Measurements from ENCODE around the gene GALNS. TPM values are rescaled to one million over a fixed set of nuclear protein-coding genes. Genes with fewer than 3 reads are reported as not detected.

The GALNS gene
- total and polyA plus RNA-seq, 2 of the 4 experiments (the other 2 are of a cell fraction), result 7.2 to 32.5 TPM

GRCh38 chr16:88781140-88782077, 75.3 kb downstream of the GALNS start:
- Histone ChIP-seq H3K9ac (ENCODE audit: low read depth, low read length) (no peak overlapping the region; the same call in 1 of the 2 replicates), H4K5ac (ENCODE audit: low read depth, low read length) (no peak overlapping the region; the same call in 1 of the 2 replicates), H2BK120ac (ENCODE audit: low read depth, low read length) (peak overlapping the region; percentile 10; the same call in 1 of the 2 replicates), H3K4me2 (ENCODE audit: low read depth, low read length) (peak overlapping the region; percentile 30; the same call in 1 of the 2 replicates), H3K18ac (ENCODE audit: low read depth, low read length) (no peak overlapping the region), H4K20me1 (ENCODE audit: insufficient read depth, low read length) (peaks cover 81% of the 10 kb centered on the region), H2AK9ac (replicated peaks; ENCODE audit: low read depth, low read length, poor library complexity) (peak overlapping the region; percentile 48), H3K36me3 (ENCODE audit: control insufficient read depth, insufficient read depth, low read length) (peaks cover 3% of the 10 kb centered on the region; the same call in 1 of the 2 replicates), H4K8ac (ENCODE audit: low read depth in 2 of 2, low read length in 2 of 2) (no peak overlapping the region; a peak in 1 of 4 replicates), H2BK15ac (ENCODE audit: low read depth, low read length) (peak overlapping the region; percentile 41; the same call in 1 of the 3 replicates), H2BK20ac (ENCODE audit: low read depth, low read length) (peak overlapping the region; percentile 73), H3K14ac (replicated peaks; ENCODE audit: low read depth, low read length) (peak overlapping the region; percentile 37; the same call in 1 of the 2 replicates), H3K9me3 (ENCODE audit: control insufficient read depth, insufficient read depth, low read length) (no peaks in the 10 kb centered on the region), H2AFZ (replicated peaks; ENCODE audit: low read length, poor library complexity) (peak overlapping the region; percentile 48), H3K56ac (ENCODE audit: extremely low read depth, insufficient read depth, low read length) (no peak overlapping the region), H2BK5ac (ENCODE audit: low read depth, low read length, poor library complexity, severe bottlenecking) (peak overlapping the region; percentile 35), H3K4me3 (ENCODE audit: insufficient read depth, low read depth, low read length) (no peak overlapping the region), H3K4ac (ENCODE audit: low read depth, low read length) (peak overlapping the region; percentile 24), H3K9me1 (ENCODE audit: insufficient read depth, low read length) (peaks cover 11% of the 10 kb centered on the region), H2AK5ac (ENCODE audit: low read depth, low read length) (peak overlapping the region; percentile 94), H3K79me1 (ENCODE audit: low read depth in 1 of 2, low read length in 2 of 2) (peaks cover 0 to 54% of the 10 kb centered on the region in 2 experiments; a peak in 2 of 4 replicates), H3K23ac (ENCODE audit: low read depth, low read length) (peak overlapping the region; percentile 31), H3K27me3 (ENCODE audit: control insufficient read depth, insufficient read depth, low read length) (no peaks in the 10 kb centered on the region), H3K4me1 (ENCODE audit: control insufficient read depth, insufficient read depth, low read length) (peaks cover 49% of the 10 kb centered on the region), H3K27ac (ENCODE audit: insufficient read depth, low read length) (peak overlapping the region; percentile 32), H4K91ac (ENCODE audit: insufficient read depth, low read depth, low read length) (no peak overlapping the region; the same call in 1 of the 2 replicates)
- DNase-seq (no peak), ATAC-seq (ENCODE audit: low read depth) (no peak)
- dilution Hi-C loops (cut with HindIII; ENCODE audit: low sequenced_read_pairs, unreplicated experiment), result no loop called here
- WGBS, 2 experiments (ENCODE audit: extremely low coverage in 2 of 2, insufficient read length in 1 of 2), result 81% methylated on average over 11 of the region's 28 CpGs; no CpG with 5 or more reads in 1 of the 2 experiments
- ChIA-PET POLR2A (ENCODE audit: unreplicated experiment) (interaction anchor here (0.7 kb wide), 1 partner anchor 8 kb away, joined by 3 read pairs; no protein-coding TSS in a partner anchor), CTCF (interaction anchor here (1.0 to 1.6 kb wide), 4 partner anchors 8 to 76 kb away, joined by 3 to 5 read pairs (median 4); no protein-coding TSS in a partner anchor)
- no TSS peak for BruUV-seq (replicated peaks)
- intact Hi-C loops (cut with micrococcal nuclease), result no loop called here
- TF ChIP-seq SMC3 (IDR thresholded peaks at IDR 0.05; ENCODE audit: low read depth, low read length) (no peak), MXI1 (IDR thresholded peaks at IDR 0.05; ENCODE audit: borderline replicate concordance, low read depth, low read length) (0 out of 2 replicates have a peak, but pooled peaks have one; percentile 16), MAFK (IDR thresholded peaks at IDR 0.05; ENCODE audit: low read depth, low read length) (0 out of 2 replicates have a peak, but pooled peaks have one; percentile 33)
- in situ Hi-C loops (cut with MboI; ENCODE audit: low sequenced_read_pairs), result loop anchor here (5.0 kb wide), 1 partner anchor 34 kb away; no protein-coding TSS in a partner anchor

Data from IMR-90 (cell line).